T-helper 2 cell (primary cell): ENCODE measurements around the gene ATP6V1D.
A peak's percentile ranks its signal among the peaks of the same experiment; 100 is the strongest.
"Not testable (repeated sequence)": the region's sequence is repeated elsewhere in the genome, so short reads cannot be mapped to it uniquely, and the experiment has no call there.

ENCODE experiments used
- DNase-seq, 5 experiments: peaks; one replicate each; pipeline versions ENCODE4 v3.0.0 to v3.0.0-alpha.2; 2012 to 2022
- total RNA-seq, 2 donors: gene quantifications; one replicate each; lab custom pipeline; 2026; lab: John Stamatoyannopoulos, UW

ATP6V1D gene
- total RNA-seq = 32.9 to 39.9 reads per million in 2 donors

DNA sequence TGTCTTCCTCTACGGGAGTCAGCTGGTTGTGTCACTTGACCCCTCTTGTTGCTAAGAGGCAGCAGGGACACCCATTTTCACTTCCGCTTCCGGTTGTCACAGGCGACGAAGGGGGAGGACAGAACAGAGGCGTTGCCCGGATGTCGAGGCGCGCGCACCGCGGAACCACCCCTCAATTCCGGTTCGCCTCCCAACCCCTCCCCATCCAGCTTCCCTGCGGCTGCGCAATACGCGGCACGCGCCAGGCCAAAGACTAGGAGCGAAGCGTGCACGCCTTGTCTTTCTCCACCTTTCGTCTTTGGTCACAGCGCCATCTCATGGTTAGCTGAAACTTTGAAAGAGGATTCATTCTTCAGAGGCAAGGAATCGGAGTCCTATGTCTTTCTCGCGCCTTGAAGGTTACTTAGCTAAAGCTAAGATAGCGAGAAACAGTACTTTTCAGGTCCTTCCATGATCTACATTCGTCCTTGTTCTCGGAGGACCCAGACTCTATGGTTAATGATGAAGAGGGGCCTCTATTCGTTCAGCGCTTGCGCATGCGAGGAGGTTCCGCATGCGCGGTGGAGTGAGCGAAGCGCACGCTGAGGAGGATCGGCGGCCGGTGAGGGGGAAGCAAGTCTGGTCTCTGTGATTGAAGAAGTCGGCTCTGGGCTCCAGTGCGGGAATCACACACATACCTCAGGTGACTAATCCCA is at the start of gene ATP6V1D, which contains the start of gene EIF2S1:
ATP6V1D (minus strand) TSS at position 30 of the 695 bp plus-strand sequence. CDS start 106 bp downstream, outside the sequence.
EIF2S1 (plus strand) TSS at position 554 of the 695 bp plus-strand sequence. CDS start 4,440 bp downstream, outside the sequence.
- DNase-seq = peak; percentile 99 to 100 (median 100)

DNA sequence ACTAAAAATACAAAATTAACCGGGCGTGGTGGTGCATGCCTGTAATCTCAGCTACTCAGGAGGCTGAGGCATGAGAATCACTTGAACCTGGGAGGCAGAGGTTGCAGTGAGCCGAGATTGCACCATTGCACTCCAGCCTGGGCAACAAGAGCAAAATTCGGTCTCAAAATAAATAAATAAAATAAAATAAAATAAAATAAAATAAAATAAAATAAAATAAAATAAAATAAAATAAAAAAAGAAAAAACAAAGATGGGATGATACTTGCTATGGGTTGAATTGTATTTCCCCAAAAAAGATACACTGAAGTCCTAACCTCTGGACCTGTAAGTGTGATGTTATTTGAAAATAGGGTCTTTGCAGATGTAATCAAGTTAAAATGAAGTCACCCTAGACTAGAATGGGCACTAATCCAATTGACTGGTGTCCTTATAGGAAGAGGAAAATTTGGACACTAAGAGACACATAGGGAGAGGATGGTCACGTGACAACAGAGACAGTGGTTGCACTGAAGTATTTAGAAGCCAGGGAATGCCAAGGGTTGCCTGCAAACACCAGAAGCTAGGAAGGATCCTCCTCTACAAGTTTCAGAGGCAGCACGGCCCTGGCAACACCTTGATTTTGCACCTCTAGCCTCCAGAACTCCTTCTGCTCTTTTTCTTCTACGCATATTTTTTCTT is 48.7 kb upstream of the ATP6V1D start:
- not testable (repeated sequence) for DNase-seq

DNA sequence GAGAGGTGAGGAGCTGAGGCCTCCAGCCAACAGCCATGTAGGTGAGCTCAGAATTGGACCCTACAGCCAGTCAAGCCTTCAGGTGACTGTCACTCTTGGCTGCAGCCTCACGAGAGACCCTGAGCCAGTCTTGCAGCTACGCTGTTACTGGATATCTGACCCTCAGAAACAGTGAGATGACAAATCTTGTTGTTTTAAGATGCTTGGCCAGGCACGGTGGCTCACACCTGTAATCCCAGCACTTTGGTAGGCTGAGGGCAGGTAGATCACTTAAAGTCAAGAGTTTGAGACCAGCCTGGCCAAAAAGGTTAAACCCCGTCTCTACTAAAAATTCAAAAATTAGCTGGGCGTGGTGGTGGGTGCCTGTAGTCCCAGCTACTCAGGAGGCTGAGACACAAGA is 46.2 kb upstream of the ATP6V1D start:
- no peak for DNase-seq

DNA sequence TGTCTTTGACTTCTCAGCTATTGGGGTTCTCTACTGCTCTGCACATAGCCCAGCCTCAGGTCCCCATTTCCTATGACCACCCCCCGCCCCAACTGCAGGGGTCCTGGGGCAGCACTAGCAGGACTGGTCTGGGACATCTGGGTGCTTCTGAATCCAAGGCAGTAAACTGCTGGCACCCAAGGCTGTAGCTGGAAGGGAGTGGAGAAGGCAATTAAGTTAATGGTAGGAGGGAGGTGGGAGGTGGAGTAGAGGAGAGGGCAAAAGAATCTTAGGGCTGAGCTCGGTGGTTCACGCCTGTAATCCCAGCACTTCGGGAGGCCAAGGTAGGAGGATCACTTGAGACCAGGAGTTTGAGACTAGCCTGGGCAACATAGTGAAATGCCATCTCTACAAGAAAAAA is 40.8 kb upstream of the ATP6V1D start:
- DNase-seq = no peak

DNA sequence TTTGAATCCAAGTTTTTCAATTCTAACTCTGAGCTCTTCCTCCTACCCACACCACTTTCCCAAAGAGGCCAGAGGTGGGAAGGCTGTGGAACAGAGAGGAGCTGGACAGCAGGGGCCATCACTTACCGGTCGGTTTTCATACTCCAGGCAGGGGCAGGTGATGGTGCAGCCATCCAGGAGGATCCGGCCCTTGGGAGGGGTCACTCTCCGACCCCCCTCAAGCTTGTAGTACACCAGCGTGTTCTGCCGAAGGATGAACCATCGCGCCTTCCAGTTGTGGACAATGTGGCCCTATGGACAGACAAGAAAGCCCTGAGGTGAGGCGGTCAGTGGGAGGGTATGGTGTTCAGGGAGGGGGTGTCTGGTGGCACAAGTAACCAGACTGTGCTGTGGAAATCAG is 37.9 kb upstream of the ATP6V1D start:
- DNase-seq = no peak

DNA sequence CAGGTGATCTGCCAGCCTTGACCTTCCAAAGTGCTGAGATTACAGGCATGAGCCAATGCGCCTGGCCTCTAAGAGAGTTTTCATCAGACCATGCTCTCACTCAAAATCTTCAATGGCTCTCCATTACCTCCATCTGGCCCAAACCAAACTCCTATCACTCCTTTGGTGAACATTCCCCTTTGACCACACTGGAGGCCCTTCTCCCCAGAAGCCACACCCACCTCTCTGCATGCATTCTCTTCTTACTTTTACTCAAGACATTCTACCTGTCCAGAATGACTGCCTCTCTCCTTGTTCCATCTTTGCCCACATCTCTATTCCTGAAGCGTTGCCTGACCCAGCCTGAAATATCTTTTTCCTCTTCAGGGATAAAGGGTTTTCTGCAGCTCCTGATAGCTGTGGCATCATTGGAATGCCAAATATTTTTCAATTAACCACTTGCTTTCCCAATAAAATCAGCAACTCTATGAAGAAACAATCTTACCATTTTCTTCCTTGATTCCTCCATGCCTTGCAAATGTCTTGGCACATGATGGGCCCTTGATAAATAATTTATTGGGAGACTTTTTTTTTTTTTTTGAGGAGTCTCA is 36.9 kb upstream of the ATP6V1D start:
- DNase-seq = no peak

DNA sequence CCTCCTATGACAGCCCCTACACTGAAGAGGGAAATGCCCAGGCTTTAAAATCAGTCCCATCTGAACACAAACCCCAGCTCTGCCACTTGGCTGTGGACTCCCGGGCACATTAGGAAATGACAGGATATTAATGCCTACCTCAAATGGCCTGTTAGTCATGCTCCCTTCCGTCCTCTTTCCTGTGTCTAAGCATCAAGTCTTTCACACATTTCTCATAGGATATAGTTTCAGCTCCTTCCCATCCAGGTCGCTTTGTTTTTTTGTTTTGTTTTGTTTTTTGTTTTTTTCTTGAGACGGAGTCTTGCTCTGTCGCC is 36.2 kb upstream of the ATP6V1D start:
- no peak for DNase-seq

DNA sequence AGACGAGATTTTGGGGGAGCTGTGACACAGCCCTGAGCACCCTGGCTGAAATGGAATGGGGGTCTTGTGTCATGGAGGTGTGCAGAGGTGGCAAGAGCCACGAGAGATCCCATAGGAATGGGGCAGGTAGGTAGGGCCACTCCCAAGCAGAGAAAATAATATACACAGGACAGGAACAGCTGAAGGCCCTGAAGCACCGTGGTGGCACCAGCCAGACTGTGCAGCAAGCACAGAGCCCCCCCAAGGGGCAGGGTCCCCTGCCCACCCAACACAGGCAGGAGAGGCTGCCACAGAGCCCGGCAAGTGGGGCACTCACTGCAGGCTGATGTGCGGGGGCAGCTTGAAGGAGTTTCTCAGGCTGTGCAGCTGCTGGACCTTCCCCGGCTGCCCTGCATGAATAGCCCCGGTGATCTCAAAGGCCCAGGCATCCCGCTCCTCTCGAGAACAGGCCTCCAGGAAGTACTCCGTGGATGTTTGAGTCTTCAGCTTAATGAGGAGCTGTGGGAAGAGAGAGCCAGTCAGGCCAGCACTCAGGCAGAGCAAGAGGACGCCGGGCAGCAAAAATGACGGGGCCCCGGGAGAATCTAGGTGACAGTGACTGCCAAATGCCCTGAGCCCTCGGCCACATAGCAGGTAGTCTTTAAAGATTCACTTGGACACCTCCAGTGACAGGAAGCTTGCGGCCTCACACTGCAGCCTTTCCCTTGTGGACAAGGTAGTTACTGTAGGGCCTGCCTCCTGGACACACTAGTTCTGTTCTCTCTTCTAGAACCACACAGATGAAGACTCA is 35.7 kb upstream of the ATP6V1D start:
- no peak for DNase-seq

DNA sequence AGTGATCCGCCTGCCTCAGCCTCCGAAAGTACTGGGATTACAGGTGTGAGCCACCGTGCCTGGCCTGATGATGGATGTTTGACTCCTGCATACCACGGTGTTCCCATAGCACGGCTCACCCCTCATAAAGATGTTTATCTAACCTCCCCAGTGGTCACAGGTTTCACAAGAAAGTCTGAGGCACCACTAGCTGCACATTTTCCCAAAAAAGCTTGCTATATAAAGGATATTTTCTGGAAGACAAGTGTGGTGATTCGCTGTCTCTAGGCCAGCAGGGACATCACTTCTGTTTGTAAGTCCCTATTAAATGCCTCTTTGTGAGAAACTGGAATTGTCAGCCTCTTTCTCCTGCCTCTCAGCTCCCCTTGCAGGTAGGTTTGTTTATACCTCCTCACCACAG is 34.1 kb upstream of the ATP6V1D start:
- DNase-seq = no peak

DNA sequence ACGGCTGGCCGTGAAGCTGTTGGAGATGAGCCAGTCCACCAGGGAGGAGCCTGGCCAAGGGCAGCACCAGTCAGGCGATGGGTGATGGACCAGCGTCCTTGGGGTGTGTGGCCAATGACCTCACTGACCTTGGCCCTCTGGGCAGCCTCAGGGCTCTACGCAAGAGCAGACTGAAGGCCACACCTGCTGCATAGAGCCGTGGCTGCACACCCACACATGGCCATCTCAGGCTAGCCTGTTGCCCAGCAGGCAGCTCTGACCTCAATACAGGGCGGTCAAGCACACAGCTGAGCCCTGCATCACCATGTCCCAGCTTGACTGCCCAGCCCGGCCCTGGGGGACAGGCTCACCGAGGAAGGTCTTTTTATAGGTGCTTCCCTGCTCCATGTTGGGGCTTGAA is 33.2 kb upstream of the ATP6V1D start:
- no peak for DNase-seq

DNA sequence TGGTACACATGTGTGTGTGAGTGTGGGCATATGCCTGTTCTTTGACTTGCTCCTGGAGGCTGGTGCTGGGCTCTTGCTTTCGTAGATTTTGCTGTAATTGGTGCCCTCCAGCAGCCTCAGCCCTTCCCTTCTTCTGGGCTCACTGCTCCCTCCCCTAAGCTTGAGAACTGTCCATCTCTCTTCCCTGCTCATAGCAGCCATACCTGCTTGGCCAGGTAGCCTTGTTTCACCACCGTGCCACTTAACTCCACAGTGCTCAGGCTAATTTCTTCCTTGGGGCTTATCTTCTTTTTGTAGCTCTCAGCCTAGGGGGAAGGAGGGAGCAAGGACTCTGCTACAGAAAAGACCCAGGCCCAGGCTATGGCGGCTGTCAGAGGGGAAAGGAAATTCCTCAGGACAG is 32.5 kb upstream of the ATP6V1D start:
- DNase-seq = no peak

DNA sequence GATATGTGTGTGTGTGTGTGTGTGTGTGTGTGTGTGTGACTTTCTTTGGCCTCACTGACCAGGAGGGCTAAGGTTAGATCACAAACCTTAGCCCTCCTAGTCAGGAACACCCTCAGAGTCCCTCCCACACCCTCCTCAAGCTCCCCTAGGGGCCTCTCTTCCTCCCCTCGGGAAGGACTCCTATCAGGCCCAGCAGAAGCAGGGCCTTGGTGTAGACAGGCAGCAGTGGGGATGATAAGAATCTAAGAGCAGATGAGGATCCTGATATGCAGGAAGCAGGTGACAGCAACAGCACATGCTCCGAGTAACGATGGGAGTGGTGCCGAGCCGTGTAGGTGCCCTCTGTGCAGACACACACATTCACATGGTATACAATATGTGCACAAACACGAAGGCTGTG is 31.7 kb upstream of the ATP6V1D start:
- DNase-seq = peak in 1 of 5 experiments; percentile 77

DNA sequence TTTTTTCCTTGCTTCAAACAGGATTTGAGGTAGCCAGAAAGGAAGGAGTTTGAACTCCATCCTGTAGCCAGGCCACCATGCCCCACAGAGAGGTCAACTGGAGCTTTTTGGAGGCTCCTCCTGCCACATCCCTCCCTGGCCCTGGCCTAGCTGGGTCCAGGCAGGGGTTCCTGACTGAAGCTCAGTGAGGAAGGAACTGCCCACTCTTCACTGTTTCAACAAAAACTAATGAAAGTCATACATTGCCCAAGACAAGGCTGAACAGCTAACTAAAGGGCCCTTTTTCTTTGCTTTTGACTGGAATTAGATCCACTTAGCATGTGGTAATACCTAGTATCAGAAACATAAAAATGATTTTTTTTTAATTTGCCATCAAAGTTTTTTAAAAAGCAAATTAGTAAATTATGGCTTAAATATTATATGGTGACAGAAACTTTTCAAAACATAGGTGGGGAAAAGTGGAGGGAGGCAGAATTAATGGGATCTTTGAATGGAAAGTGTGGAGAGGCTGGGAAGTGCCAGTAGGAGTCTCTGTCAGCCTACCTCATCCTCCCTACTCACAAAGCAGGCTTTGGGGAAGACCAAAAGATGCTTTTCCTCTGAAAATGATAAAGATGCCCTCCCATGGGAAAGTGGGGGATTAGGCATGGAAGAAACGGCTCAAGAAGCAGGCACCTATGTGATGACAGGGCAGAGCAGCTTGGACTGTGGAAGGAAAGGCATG is 30.4 kb upstream of the ATP6V1D start:
- no peak for DNase-seq

DNA sequence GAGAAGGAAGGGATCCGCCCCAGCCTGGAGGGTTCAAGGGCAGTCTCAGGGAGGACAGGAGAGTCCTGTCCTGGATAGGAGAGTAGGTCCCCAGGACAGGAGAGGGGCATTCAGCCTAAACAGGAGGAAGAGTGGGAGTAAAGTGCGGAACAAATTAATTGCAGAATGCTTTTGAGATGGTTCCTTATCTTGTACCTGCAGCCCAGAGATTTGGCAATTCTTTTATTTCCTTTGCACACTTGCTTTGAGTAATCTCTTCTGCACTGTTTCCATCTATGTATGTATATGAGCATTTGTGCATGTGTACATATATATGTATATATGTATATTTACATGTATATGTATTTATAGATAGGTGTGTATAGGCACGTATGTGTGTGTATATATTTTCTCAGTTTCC is 29.7 kb upstream of the ATP6V1D start:
- no peak for DNase-seq

DNA sequence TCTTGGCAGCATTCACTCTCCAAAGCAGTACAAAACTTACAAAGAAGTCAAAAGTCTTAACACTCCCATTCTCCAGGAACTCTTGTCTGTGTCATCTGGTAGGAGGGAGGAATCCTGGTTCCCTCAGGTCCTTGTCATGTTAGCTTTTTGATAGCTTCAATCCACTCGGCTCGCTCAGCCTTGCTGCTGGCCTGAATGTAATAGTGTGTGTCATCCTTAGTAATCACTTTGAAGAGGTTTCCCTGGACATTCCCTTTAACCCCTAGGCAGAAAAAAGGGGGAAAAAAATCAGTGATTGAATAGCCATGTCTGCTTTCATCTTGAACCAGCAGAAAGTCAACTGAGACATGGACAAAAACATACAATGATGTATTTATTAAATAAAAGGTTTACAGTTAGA is 27.6 kb upstream of the ATP6V1D start:
- DNase-seq = no peak

DNA sequence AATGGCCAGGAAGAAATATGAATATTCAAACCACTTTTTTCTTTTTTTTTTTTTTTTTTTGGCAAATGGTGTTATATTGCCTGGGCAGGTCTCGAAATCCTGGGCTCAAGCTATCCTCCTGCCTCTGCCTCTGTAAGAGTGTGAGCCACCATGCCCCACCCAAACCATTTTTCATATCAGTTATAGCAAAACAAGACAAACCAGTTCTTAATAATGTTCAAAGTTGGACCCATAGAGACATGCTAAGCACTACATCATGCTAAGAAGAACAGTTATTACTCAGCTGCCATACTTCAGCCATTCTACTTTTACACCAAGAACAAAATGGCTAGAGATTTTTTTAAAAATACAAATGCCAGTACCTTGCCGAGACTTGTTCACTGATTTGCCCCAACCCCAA is 26.0 kb upstream of the ATP6V1D start:
- DNase-seq = no peak

DNA sequence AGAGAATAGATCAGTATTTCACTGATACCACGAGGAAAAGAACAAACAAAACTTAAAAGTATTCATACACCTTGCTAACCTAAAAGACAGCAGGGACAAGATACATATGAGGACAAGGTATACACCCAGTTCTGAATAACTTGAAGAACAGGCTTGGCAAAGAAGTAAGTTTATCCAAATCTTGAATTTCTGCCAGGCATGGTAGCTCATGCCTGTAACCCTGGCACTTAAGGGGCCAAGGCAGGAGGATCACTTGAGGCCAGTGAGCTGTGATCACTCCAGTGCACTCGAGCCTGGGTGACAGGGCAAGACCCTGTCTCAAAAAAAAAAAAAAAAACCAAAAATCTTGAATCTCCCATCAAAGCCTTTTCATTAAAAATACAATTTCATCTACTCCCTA is 25.5 kb upstream of the ATP6V1D start:
- no peak for DNase-seq

DNA sequence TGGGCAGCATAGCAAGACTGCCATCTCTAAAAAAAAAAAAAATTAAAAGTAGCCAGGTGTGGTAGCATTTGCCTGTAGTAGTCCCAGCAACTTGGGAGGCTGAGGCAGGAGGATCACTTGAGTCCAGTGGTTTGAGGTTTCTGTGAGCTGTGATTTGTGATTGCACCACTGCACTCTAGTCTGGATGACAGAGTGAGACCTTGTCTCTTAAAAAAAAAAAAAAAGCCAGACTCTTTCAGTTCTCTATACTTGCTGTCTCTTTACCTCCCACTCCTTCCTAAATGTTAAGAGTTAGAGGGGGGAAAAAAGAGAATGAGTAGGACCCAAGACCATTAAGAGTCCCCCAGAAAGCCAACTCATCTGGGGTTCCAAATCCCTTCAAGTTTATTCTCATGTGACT is 18.3 kb upstream of the ATP6V1D start:
- no peak for DNase-seq

DNA sequence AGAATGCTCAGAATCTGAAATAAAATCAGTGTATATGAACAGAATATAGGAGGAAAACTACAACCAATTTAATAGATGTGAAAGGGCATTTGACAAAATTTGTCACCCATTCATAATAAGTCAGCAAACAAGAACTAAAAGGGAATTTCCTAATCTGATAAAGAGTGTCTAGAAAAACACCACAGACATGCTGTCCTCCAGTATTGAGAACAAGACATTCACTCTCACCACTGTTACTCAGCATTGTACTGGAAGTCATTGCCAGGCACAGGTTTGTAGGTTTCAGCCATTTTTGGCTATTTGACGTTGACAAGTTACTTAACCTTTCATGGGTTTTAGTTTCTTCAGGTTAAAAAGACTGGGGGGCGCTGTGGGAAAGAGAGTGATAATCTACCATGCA is 13.7 kb upstream of the ATP6V1D start:
- DNase-seq = peak in 1 of 5 experiments; percentile 75

DNA sequence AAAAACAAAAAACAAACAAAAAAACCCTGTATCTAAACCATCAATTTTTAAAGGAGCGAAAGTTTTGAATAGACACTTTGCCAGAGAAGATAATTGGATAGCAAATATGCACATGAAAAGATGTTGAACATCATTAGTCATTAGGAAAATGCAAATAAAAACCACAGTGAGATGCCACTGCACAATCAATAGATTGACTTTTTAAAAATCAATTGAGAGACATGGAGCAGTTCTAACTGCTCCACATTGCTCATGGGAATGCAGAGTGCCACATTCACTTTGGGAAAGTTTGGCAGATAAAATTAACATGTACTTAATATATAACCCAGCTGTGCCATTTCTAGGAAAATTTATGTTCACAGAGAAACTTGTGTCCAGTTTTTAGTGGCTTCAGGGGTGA is 13.2 kb upstream of the ATP6V1D start:
- no peak for DNase-seq

DNA sequence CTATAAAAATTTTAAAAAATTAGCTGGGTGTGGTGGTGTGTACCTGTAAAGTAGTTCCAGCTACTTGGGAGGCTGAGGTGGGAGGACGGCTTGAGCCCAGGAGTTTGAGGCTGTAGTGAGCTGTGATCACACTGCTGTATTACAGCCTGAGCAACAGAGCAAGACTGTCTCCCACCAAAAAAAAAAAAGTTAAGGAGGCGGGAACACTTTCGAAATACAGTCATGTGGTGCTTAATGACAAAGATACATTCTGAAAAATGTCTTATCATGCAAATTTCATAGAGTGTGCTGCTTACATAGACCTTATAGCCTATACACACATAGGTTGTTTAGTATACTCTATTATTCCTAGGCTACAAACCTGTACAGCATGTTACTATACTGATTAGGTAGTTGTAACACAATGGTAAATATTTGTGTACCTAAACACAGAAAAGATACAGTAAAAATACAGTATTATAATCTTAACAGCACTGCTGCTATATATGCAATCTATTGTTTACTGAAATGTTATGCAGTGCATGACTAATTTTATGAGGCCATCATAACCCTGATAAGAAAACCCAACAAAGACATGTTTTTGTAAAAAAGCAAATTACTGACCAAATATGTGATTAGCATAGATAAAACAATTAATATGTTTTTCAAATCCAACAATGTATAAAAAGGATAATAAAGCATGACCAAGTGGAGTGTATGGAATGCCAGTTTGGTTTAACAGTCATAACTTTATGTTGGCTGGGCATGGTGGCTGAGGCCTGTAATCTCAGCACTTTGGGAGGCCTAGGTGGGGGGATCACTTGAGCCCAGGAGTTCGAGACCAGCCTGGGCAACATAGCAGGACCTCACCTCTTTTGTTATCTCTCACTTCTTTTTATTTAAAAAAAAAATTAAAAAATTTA is 11.9 kb upstream of the ATP6V1D start:
- DNase-seq = no peak

DNA sequence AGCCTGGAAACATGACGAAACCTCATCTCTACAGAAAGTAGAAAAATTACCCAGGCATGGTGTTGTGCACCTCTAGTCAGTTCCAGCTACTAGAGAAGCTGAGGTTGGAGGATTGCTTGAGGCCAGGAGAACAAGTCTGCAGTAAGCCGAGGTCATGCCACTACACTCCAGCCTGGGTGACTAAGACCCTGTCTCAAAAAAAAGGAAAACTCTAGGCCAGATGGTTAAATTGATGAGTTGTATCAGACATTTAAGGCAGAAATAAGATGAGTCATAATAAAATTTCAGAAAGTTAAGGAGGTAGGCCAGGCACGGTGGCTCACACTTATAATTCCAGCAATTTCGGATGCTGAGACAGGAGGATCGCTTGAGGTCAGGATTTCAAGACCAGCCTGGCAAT is 11.2 kb upstream of the ATP6V1D start:
- DNase-seq = no peak
